Measurements from ENCODE around the gene LARP1. TPM values are rescaled to one million over a fixed set of nuclear protein-coding genes. Genes with fewer than 3 reads are reported as not detected.

LARP1 gene
- total RNA-seq, 2 donors from 2014 or later: 99.8 to 129 TPM

GRCh38 chr5:154764967-154765366, 9.8 kb downstream of the LARP1 start:
- ATAC-seq (ENCODE audit: insufficient number of reproducible peaks, low FRiP score, low read depth) (no peak), DNase-seq (ENCODE audit: low spot score) (no peak)
- Histone ChIP-seq H3K36me3 (no peaks in the 10 kb centered on the region), H3K27me3 (replicated peaks; ENCODE audit: insufficient read depth) (no peaks in the 10 kb centered on the region), H3K4me3 (no peak overlapping the region), H3K4me1 (ENCODE audit: control insufficient read depth in 1 of 2, low read depth in 2 of 2) (peaks cover 33 to 71% of the 10 kb centered on the region in 2 donors), H3K27ac (no peak overlapping the region), H3K9me3 (no peaks in the 10 kb centered on the region)
- no peak for TF ChIP-seq CTCF (IDR thresholded peaks at IDR 0.05)

- no peak for TF ChIP-seq CTCF (IDR thresholded peaks at IDR 0.05)
- Histone ChIP-seq H3K36me3 (no peaks in the 10 kb centered on the region), H3K9me3 (no peaks in the 10 kb centered on the region), H3K27me3 (replicated peaks; ENCODE audit: insufficient read depth) (no peaks in the 10 kb centered on the region), H3K4me3 (no peak overlapping the region), H3K27ac (no peak overlapping the region), H3K4me1 (ENCODE audit: control insufficient read depth in 1 of 2, low read depth in 2 of 2) (peaks cover 32 to 74% of the 10 kb centered on the region in 2 donors)
- no peak for ATAC-seq (ENCODE audit: insufficient number of reproducible peaks, low FRiP score, low read depth)
- no peak for DNase-seq (ENCODE audit: low spot score)
These were observed 10.3 kb downstream of the LARP1 start for GRCh38 chr5:154765396-154765925.

GRCh38 chr5:154766558-154767281, 11.5 kb downstream of the LARP1 start:
- no peak for TF ChIP-seq CTCF (IDR thresholded peaks at IDR 0.05)
- Histone ChIP-seq H3K4me1 (ENCODE audit: control insufficient read depth in 1 of 2, low read depth in 2 of 2) (peaks cover 36 to 74% of the 10 kb centered on the region in 2 donors), H3K27ac (no peak overlapping the region), H3K36me3 (no peaks in the 10 kb centered on the region), H3K4me3 (no peak overlapping the region), H3K9me3 (no peaks in the 10 kb centered on the region), H3K27me3 (replicated peaks; ENCODE audit: insufficient read depth) (no peaks in the 10 kb centered on the region)
- ATAC-seq (ENCODE audit: insufficient number of reproducible peaks, low FRiP score, low read depth) (no peak), DNase-seq (ENCODE audit: low spot score) (no peak)

- Histone ChIP-seq H3K36me3 (no peaks in the 10 kb centered on the region), H3K9me3 (no peaks in the 10 kb centered on the region), H3K4me3 (no peak overlapping the region), H3K4me1 (ENCODE audit: control insufficient read depth in 1 of 2, low read depth in 2 of 2) (peaks cover 37 to 73% of the 10 kb centered on the region in 2 donors), H3K27ac (no peak overlapping the region), H3K27me3 (replicated peaks; ENCODE audit: insufficient read depth) (no peaks in the 10 kb centered on the region)
- TF ChIP-seq CTCF (IDR thresholded peaks at IDR 0.05): no peak
- DNase-seq (ENCODE audit: low spot score) (no peak), ATAC-seq (ENCODE audit: insufficient number of reproducible peaks, low FRiP score, low read depth) (no peak)
These were observed 12.4 kb downstream of the LARP1 start for GRCh38 chr5:154767576-154767975.

GRCh38 chr5:154768207-154768606, 13.0 kb downstream of the LARP1 start:
- Histone ChIP-seq H3K9me3 (no peaks in the 10 kb centered on the region), H3K4me3 (no peak overlapping the region), H3K27ac (no peak overlapping the region), H3K4me1 (ENCODE audit: control insufficient read depth in 1 of 2, low read depth in 2 of 2) (peaks cover 37 to 76% of the 10 kb centered on the region in 2 donors), H3K27me3 (replicated peaks; ENCODE audit: insufficient read depth) (no peaks in the 10 kb centered on the region), H3K36me3 (no peaks in the 10 kb centered on the region)
- DNase-seq (ENCODE audit: low spot score) (no peak), ATAC-seq (ENCODE audit: insufficient number of reproducible peaks, low FRiP score, low read depth) (no peak)
- no peak for TF ChIP-seq CTCF (IDR thresholded peaks at IDR 0.05)
